Fibroblast of villous mesenchyme (primary cell): ENCODE data around the gene PRKG1. TPM values are rescaled to one million over a fixed set of nuclear protein-coding genes. Genes with fewer than 3 reads are reported as not detected.

Experiments
- DNase-seq: peaks from one replicate; pipeline ENCODE4 v3.0.0-alpha.2; 2010; ENCODE audit warnings: low read depth
- H3K4me3 ChIP-seq: 2 replicates; pipeline ENCODE4 v1.5.1; 2011; ENCODE audit warnings: low read depth, mild to moderate bottlenecking, low read length
- total RNA-seq: library from RNA; depleted of rRNA; stranded (reverse); fragments of >200 nt; gene quantifications from 2 replicates; pipeline ENCODE4 v1.2.3, GENCODE V29; 2012
- TF ChIP-seq, protein P1 (sequence below): IDR thresholded peaks from 2 replicates; pipeline ENCODE4 v1.5.1; 2012; ENCODE audit warnings: low read depth, mild to moderate bottlenecking, low read length; ENCODE audit not compliant: insufficient read depth

Gene PRKG1
- total RNA-seq, 1 donor = 19.0 TPM

DNA sequence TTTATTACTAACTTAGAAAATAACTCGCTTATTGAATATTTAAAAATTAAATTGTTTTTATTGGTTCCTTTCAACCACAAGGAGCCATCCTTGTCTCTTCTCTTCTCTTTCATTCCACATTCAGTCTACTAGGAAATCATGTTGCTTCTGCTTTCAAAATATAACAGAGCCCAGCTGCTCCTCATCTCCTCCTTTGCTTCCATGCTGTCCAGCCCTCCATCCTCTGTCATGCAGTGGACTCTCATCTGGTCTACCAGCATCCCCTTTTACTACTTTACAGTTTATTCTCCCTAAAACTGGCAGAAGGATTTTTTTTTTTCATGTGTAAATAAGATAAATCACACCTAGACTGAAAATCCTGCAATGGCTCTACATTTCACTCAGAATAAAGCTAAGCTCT is 823.3 kb downstream of the PRKG1 start:
- no peak for DNase-seq

DNA sequence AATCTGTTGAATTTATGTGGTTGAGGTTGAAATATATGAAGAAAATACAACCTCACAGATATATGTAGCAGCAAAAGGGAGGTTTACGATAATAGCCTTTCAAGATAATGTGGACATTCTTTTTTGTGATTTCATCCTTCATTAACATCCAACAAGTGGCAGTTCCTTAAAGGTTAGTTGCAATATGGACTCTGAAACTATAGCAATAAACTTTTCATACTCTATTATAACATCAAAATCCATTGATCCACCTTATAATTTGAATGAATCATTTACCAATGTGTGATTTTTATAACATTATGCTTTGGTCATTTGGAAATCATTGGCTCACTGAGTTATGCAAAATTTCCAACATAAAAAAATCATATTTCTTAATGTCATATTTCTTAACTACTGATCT is 825.9 kb downstream of the PRKG1 start:
- H3K4me3 ChIP-seq = no peak overlapping the region
- TF ChIP-seq, protein P1, sequence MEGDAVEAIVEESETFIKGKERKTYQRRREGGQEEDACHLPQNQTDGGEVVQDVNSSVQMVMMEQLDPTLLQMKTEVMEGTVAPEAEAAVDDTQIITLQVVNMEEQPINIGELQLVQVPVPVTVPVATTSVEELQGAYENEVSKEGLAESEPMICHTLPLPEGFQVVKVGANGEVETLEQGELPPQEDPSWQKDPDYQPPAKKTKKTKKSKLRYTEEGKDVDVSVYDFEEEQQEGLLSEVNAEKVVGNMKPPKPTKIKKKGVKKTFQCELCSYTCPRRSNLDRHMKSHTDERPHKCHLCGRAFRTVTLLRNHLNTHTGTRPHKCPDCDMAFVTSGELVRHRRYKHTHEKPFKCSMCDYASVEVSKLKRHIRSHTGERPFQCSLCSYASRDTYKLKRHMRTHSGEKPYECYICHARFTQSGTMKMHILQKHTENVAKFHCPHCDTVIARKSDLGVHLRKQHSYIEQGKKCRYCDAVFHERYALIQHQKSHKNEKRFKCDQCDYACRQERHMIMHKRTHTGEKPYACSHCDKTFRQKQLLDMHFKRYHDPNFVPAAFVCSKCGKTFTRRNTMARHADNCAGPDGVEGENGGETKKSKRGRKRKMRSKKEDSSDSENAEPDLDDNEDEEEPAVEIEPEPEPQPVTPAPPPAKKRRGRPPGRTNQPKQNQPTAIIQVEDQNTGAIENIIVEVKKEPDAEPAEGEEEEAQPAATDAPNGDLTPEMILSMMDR = no peak
- no peak for DNase-seq

More for the DNA sequence above, 823.3 kb downstream of the PRKG1 start:
- H3K4me3 ChIP-seq = no peak overlapping the region
- TF ChIP-seq, protein P1 = no peak

DNA sequence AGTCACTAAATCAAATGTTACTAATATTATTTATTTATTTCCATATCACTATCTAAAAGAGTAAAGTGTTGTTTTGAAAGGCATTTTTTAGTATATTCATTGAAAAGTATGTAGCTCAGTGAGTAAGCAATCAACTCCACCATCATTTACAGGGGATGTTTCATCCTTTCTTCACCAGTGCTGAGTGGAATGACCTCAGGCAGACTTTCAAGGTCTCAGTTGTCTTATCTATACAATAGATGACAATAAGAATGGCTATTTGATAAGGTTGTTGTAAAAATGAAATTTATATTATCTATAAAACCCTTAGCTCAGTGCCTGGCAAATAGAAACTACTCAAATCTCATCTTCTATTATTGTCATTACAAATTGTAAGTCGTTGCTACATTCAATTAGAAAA is 829.4 kb downstream of the PRKG1 start:
- no peak for DNase-seq
- H3K4me3 ChIP-seq = no peak overlapping the region
- TF ChIP-seq, protein P1 = no peak

DNA sequence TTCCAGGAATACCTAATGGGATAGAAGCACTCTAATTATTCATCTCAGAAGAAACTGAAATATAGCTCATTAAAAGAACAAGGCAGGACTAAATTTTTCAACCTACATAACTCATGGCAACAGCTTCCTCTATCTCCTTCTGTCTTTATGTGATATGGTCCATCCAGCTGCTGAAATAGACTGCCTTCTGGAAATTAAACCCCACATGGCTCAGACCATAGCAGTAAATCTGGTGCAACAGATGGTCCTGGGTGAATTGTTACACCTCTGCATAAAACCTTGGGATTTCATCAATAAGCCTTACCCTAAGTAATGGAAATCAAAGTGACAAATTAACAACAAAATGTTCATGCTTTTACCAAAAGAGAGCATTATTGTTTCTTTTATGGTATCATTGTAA is 830.7 kb downstream of the PRKG1 start:
- DNase-seq = no peak
- H3K4me3 ChIP-seq = no peak overlapping the region
- TF ChIP-seq, protein P1 = no peak

DNA sequence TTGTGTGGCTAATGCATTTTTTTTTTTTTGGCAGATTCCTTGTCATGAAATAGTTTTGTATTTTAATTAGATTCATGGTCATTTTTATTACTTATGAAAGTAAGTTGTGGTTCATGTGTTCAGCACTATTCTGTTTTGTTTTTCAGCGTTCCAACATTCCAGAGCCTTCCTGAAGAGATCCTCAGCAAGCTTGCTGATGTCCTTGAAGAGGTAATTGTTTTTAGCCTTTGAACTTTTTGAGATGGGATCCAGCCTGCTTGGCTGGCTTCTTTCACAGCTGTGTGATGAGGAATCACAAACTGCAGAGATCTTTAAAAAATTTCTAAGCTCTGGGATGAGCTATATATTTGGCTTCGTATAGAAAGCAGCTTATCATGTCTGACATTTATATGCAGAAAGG is 833.1 kb downstream of the PRKG1 start:
- no peak for DNase-seq
- no peak overlapping the region for H3K4me3 ChIP-seq
- TF ChIP-seq, protein P1 = no peak

DNA sequence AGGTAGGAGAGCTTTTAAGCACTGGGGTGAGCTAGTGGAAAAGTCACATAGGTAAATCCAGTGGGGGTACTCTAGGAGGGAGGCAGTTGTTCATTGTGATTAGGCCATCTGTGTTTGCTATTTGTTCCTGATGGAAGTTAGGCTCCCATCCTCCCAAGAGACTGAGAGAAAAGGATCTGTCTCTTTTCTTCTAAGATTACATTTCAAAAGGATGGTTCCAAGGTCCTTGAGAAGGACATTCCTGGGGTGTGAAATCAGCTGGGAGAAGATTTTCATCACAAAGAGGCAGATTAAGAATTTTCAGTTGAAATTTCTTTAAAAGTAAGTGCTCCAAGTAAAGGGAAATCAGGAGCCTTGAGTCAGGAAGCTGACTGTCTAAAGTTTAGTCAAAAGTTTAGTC is 835.9 kb downstream of the PRKG1 start:
- TF ChIP-seq, protein P1 = no peak
- no peak for DNase-seq
- H3K4me3 ChIP-seq = no peak overlapping the region

DNA sequence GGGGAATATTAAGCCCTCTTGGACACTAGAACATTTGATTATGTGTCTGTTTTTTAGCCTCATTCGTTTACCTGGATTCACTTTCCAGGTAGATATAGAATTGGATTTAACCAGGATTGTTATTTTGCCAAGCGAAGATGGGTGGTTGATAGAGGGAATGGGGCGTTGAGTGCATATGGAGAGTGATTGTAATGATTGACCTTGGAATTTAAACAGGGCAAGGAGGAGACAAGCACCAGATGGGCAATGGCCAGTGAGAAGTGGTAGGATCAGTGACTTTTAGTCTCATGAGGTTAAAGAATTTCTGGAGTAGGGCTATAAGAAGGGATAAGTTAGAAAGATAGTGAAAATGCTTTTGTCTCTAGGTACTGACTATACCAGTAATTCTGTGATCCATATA is 836.3 kb downstream of the PRKG1 start:
- TF ChIP-seq, protein P1 = no peak
- no peak overlapping the region for H3K4me3 ChIP-seq
- no peak for DNase-seq
